ENCODE data around the gene COL18A1. TPM values are rescaled to one million over a fixed set of nuclear protein-coding genes. Genes with fewer than 3 reads are reported as not detected.
"Not testable (repeated sequence)": the region's sequence is repeated elsewhere in the genome, so short reads cannot be mapped to it uniquely, and the experiment has no call there.

Gene COL18A1
- polyA plus RNA-seq, 6 donors from 2014 or later = 0.13 to 0.49 (median 0.21) TPM

DNA sequence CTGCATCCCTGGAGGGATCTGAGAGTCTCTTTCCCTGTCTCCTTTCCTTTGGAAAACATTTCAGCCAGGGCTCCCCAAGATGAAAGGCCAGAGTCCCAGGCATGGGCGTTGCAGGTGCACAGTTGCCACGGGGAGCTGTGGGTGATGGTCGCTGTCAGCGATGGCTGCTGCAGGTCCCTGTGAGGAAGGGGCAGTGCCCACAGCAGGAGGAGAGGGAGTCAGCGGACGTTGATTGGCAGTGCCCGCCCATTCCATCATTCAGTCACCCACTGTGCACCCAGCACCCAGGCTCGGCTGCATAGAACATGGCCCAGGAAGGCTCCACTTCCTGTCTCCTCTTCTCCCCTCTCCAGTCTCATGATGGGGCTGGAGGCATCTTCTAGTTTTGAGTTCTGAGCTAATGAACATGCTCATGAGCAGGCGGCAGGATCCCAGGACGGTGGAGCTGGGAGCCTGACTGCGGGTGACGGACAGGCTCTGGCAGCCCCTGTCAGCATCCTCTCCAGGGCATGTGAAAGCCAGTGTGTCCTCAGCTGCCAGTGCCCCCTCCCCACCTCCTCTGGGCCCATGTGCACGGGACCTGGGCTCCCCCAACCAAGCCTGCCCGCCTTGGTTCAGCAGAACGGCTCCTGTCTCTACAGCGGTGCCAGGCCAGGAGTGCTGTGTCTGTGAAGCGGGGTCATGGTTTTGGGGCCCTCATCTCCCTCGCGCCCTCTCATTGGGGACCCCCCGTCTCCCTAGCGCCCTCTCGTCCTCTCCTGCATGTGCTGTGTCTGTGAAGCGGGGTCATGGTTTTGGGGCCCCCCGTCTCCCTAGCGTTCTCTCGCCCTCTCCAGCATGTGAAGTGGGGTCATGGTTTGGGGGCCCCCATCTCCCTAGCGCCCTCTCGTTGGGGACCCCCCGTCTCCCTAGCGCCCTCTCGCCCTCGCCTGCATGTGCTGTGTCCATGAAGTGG, 24.5 kb downstream of the COL18A1 start:
- Mint-ChIP-seq H3K36me3 (no peaks in the 10 kb centered on the region), H3K9me3 (no peaks in the 10 kb centered on the region), H3K27me3 (peaks cover 0 to 26% (median 10%) of the 10 kb centered on the region in 3 donors), H3K4me1 (peaks cover 0 to 3% (median 0%) of the 10 kb centered on the region in 3 donors), H3K4me3 (no peak overlapping the region), H3K27ac (peak overlapping the region in 1 of 6 donors; percentile 86)
- ATAC-seq (ENCODE audit: low read depth in 2 of 2) = no peak
- DNase-seq = no peak

DNA sequence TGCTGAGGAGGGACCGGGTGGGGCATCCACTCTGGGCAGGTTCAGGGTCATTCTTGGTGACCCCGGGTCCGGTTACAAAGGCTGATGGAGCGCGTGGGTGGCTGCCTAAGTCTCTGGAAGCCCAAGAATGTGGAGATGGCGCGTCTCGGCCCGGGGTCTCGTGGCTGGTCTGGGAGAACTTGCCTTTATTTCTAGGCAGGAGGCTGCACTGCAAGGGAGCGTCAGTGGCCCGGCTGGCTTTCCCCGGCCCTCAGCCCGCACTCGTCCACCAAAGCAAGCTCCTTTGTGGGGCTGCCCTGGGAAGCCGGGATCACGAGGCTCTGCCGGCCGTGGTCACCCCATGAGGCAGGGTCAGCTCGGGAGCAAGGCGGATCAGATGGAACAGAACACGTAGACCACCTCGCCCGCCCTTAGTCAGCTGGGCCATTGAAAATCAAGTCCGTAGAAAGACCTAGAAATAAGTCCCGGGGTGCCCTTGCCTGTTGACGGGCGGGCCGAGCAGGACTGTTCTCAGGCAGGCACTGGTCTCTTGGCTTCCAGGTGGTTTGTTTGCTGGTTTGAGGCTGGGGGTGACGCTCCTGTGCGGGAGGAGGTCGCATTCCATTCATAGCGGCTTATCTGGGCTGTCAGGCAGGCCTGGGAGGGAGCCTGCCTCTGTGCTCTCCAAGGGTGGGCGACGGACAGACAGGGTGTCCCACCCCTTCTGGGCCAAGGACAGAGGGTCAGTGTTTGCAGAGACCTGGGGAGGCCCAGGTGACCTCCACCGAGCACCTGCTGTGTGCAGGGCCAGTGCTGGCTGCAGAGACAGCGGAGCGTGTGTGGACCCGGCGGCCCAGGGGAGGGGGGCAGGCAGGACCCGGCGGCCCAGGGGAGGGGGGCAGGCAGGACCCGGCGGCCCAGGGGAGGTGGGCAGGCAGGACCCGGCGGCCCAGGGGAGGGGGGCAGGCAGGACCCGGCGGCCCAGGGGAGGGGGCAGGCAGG, 25.8 kb downstream of the COL18A1 start:
- H3K27me3 Mint-ChIP-seq = peaks cover 0 to 37% (median 10%) of the 10 kb centered on the region in 3 donors
- H3K27ac Mint-ChIP-seq = no peak overlapping the region
- H3K4me3 Mint-ChIP-seq = no peak overlapping the region
- no peak for ATAC-seq (ENCODE audit: low read depth in 2 of 2)
- DNase-seq = no peak
- H3K9me3 Mint-ChIP-seq = no peaks in the 10 kb centered on the region
- H3K4me1 Mint-ChIP-seq = peaks cover 0 to 7% (median 0%) of the 10 kb centered on the region in 3 donors
- no peaks in the 10 kb centered on the region for H3K36me3 Mint-ChIP-seq

DNA sequence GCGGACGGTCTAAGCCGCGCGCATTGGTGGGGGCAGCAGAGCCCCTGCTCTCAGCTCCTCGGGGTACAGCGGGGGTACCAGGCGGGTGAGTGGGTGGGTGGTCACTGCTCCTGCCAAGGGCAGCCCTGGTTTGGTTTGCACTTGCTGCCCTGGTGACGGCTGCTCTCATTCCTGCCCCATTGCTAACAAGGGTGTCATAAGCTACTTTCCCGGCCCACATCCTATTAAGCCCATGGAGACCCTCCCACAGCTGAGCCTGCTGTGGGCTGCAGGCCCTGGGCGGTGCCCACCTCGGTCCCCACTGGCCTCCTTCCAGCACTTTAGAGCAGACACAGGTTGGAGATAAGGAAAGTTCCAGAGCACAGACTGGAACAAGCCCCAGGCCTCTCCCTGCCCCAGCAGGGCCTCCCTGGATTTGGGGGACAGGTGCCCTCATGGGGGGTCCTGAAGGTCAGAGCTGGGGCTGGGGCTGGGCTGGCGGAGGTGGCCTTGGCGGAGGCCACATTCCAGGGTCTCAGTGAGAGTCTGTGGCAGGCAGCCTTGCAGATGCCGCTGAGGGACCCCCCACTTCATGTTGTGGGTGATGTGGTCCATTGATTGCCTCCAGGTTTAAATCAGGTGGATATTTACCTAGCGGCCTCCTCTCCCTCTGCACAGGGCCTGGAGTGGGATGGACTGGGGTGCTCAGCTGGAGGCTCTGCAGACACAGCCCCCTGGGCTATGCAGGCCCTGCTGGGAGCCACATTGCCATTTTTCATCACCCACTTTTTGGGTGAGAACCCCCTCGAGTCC, 27.0 kb downstream of the COL18A1 start:
- no peak overlapping the region for H3K27ac Mint-ChIP-seq
- no peak for DNase-seq
- no peak for ATAC-seq (ENCODE audit: low read depth in 2 of 2)
- H3K4me1 Mint-ChIP-seq = peaks cover 0 to 7% (median 0%) of the 10 kb centered on the region in 3 donors
- H3K4me3 Mint-ChIP-seq = no peak overlapping the region
- H3K36me3 Mint-ChIP-seq = no peaks in the 10 kb centered on the region
- H3K27me3 Mint-ChIP-seq = peaks cover 4 to 42% (median 10%) of the 10 kb centered on the region in 3 donors
- H3K9me3 Mint-ChIP-seq = no peaks in the 10 kb centered on the region

GRCh38 chr21:45432575-45433255, 27.8 kb downstream of the COL18A1 start:
- Mint-ChIP-seq H3K36me3 (no peaks in the 10 kb centered on the region), H3K9me3 (no peaks in the 10 kb centered on the region), H3K27me3 (peaks cover 4 to 42% (median 10%) of the 10 kb centered on the region in 3 donors), H3K27ac (no peak overlapping the region), H3K4me1 (peaks cover 0 to 7% (median 0%) of the 10 kb centered on the region in 3 donors), H3K4me3 (peak overlapping the region in 1 of 8 donors; percentile 29)
- ATAC-seq (ENCODE audit: low read depth in 2 of 2) (no peak), DNase-seq (no peak)

- no peaks in the 10 kb centered on the region for H3K9me3 Mint-ChIP-seq
- no peak for ATAC-seq (ENCODE audit: low read depth in 2 of 2)
- H3K36me3 Mint-ChIP-seq = no peaks in the 10 kb centered on the region
- DNase-seq = no peak
- H3K4me1 Mint-ChIP-seq = peaks cover 0 to 7% (median 0%) of the 10 kb centered on the region in 3 donors
- H3K27me3 Mint-ChIP-seq = peaks cover 4 to 42% (median 10%) of the 10 kb centered on the region in 3 donors
- H3K4me3 Mint-ChIP-seq = no peak overlapping the region
- H3K27ac Mint-ChIP-seq = no peak overlapping the region
These were observed 28.3 kb downstream of the COL18A1 start for GRCh38 chr21:45433301-45433700.

DNA sequence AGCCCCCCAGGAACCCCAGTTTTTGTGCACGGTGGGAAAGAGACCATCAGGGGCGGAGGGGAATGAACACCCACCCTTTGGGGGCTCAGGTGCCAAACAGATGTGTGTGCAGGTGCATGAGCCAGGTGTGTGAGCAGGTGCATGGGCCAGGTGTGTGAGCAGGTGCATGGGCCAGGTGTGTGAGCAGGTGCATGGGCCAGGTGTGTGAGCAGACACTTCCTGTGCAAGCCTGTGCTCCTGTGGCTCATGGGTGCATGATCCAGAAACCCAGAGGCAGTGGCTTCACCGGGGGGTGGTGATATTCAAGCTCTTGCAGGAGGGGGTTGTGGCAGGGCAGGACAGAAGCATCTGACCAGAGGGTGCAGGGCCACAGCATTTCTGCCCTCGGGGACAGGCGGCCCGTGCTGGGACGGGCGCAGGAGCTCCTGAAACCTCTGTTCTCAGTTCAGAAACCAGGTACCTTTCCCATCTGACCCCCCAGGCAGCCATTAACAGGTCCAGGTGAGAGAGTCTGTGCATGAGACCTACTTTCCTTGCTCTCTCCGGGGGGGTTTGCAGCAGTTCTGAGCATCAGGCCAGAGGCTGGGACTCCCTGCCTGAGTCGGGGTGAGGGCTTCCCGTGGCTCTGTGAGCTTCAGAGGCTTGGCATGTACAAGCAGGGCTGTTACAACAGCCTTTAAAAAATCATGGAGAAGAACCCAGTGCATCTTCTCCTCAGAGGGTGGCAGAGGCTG, 29.1 kb downstream of the COL18A1 start:
- Mint-ChIP-seq H3K4me3 (no peak overlapping the region), H3K9me3 (no peaks in the 10 kb centered on the region), H3K27ac (no peak overlapping the region), H3K4me1 (peaks cover 0 to 7% (median 3%) of the 10 kb centered on the region in 3 donors), H3K36me3 (no peaks in the 10 kb centered on the region), H3K27me3 (peaks cover 4 to 42% (median 10%) of the 10 kb centered on the region in 3 donors)
- DNase-seq = no peak
- no peak for ATAC-seq (ENCODE audit: low read depth in 2 of 2)

DNA sequence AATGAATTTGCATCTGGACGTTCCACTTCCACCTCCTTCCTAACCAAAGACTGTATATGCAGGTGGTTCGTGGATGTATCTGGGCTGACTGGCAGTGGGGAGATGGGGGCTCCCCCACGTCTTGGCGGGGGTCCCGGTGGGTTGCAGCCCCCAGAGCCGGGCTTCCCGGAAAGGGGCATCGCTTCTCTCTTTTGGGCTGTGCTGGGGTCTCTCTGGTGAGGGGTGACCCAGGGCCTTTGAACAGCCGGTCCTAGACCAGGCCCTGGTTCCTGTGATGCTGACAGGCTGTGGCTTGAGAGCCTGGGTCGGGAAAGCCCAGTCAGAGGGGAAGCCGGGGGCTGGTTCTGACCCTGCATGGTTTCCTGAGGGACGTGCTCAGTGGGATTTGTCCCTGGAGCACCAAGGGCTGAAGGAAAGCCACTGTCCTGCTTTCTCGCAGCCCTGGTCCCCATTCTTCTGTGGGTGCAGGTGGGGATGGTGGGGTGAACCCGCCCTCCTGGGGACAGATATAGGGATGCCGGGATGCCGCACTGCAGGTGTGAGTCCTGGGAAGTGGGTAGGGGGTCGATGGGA, 29.8 kb downstream of the COL18A1 start:
- H3K27ac Mint-ChIP-seq = peak overlapping the region in 1 of 6 donors; percentile 59
- ATAC-seq (ENCODE audit: low read depth in 2 of 2) = no peak
- H3K9me3 Mint-ChIP-seq = no peaks in the 10 kb centered on the region
- DNase-seq = no peak
- peaks cover 0 to 12% (median 8%) of the 10 kb centered on the region in 3 donors for H3K4me1 Mint-ChIP-seq
- H3K27me3 Mint-ChIP-seq = peaks cover 6 to 46% (median 11%) of the 10 kb centered on the region in 3 donors
- H3K36me3 Mint-ChIP-seq = no peaks in the 10 kb centered on the region
- no peak overlapping the region for H3K4me3 Mint-ChIP-seq

DNA sequence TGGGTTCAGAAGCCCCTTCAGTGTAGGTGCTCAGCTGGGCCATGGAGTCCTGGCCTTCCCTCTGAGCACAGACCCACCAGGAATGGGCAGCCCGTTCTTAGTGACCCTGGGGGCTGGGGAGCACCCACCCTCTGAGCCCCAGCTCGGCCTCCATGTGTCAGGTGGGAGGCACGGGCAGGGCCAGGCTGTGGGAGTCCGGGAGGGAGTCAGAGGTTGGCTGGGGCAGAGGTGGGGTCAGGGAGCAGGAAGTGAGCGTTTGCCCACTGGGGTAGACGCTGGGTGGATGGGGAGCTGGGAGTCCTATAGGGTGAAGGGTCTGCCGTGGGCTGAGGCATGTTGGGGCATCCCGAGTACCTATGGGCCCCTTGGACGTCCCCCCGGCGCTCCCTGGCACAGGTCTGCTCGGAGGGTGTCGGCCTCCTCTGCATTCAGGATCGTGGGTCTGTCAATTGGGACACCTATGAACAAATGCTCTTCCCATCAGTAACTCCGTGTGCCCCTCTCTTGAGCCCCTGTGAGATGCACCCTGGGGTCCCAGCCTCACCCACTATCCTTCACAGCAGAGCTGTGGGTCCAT, 30.5 kb downstream of the COL18A1 start:
- Mint-ChIP-seq H3K4me3 (no peak overlapping the region), H3K36me3 (no peaks in the 10 kb centered on the region), H3K9me3 (no peaks in the 10 kb centered on the region), H3K4me1 (peaks cover 0 to 12% (median 8%) of the 10 kb centered on the region in 3 donors), H3K27ac (peak overlapping the region in 1 of 6 donors; percentile 57), H3K27me3 (peaks cover 0 to 38% (median 11%) of the 10 kb centered on the region in 3 donors)
- ATAC-seq (ENCODE audit: low read depth in 2 of 2) (no peak), DNase-seq (no peak)

DNA sequence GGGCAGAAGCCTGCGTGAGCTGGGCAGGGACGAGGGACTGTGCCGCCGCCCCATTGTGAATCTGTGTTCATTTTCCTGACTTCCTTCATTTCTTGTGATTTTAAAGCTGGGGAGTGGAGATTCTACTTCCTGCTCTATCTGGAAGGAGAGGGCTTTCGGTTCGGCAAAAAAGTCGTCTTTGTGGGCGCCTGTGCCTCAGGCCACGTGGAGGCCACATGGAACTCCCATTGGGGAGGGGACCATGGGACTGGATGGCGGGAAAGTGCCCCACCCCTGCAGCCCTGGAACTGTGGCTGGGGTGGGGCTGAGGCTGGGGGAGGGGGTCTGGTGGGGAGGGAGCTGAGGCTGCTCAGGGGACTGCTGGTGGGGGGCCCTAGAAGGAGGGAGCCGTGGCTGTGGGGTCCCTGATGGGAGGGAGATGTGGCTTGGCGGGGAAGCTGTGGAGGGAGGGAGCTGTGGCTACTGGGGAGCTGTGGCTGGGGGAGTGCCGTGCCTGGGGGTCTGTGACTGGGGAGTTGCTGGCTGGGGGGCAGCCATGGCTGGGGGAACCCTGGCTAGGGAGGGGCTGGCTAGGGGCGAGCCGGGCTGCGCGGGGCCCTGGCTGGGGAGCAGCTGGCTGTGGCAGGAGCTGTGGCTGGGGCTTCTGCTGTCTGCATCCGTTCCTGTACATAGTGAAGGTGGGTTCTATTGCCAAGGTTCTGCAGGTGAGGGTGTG, 31.5 kb downstream of the COL18A1 start:
- DNase-seq (no peak), ATAC-seq (ENCODE audit: low read depth in 2 of 2) (no peak)
- Mint-ChIP-seq H3K9me3 (no peaks in the 10 kb centered on the region), H3K4me1 (peaks cover 0 to 12% (median 8%) of the 10 kb centered on the region in 3 donors), H3K27me3 (peaks cover 0 to 32% (median 11%) of the 10 kb centered on the region in 3 donors), H3K4me3 (peak overlapping the region in 1 of 8 donors; percentile 29), H3K27ac (peak overlapping the region in 2 of 6 donors; percentile 26 to 27), H3K36me3 (no peaks in the 10 kb centered on the region)

GRCh38 chr21:45437844-45438243, 32.9 kb downstream of the COL18A1 start:
- not testable (repeated sequence) for DNase-seq; ATAC-seq (ENCODE audit: low read depth in 2 of 2); H3K36me3 Mint-ChIP-seq; H3K27ac Mint-ChIP-seq; H3K9me3 Mint-ChIP-seq; H3K4me3 Mint-ChIP-seq
- peaks cover 0 to 12% (median 8%) of the 10 kb centered on the region in 3 donors for H3K4me1 Mint-ChIP-seq
- H3K27me3 Mint-ChIP-seq = peaks cover 0 to 32% (median 11%) of the 10 kb centered on the region in 3 donors
